Kidney epithelial cell (primary cell): ENCODE data around the gene COLEC12. TPM values are rescaled to one million over a fixed set of nuclear protein-coding genes. Genes with fewer than 3 reads are reported as not detected.

Source experiments
- DNase-seq: peaks from one replicate; pipeline ENCODE4 v3.0.0-alpha.2; 2010; ENCODE audit warnings: low read depth
- H3K27me3 ChIP-seq: 2 replicates; pipeline ENCODE4 v1.6.0; 2011; ENCODE audit warnings: low read length; ENCODE audit not compliant: control insufficient read depth, insufficient read depth
- H3K36me3 ChIP-seq: 2 replicates; pipeline ENCODE4 v1.5.1; 2011; ENCODE audit warnings: low read length; ENCODE audit not compliant: control insufficient read depth, insufficient read depth
- H3K4me3 ChIP-seq: 2 replicates; pipeline ENCODE4 v1.5.1; 2011; ENCODE audit warnings: low read depth, mild to moderate bottlenecking, control low read depth, low read length
- total RNA-seq: library from RNA; depleted of rRNA; stranded (reverse); fragments of >200 nt; gene quantifications from 2 replicates; pipeline ENCODE4 v1.2.3, GENCODE V29; 2015
- TF ChIP-seq, protein P1 (sequence below): IDR thresholded peaks from 2 replicates; pipeline ENCODE4 v1.5.1; 2011; ENCODE audit warnings: mild to moderate bottlenecking, moderate library complexity, low read length, control low read depth, inconsistent platforms; ENCODE audit not compliant: insufficient read depth, poor library complexity, severe bottlenecking

The COLEC12 gene
- total RNA-seq, 1 donor from 2014 or later = 1.2 TPM

DNA sequence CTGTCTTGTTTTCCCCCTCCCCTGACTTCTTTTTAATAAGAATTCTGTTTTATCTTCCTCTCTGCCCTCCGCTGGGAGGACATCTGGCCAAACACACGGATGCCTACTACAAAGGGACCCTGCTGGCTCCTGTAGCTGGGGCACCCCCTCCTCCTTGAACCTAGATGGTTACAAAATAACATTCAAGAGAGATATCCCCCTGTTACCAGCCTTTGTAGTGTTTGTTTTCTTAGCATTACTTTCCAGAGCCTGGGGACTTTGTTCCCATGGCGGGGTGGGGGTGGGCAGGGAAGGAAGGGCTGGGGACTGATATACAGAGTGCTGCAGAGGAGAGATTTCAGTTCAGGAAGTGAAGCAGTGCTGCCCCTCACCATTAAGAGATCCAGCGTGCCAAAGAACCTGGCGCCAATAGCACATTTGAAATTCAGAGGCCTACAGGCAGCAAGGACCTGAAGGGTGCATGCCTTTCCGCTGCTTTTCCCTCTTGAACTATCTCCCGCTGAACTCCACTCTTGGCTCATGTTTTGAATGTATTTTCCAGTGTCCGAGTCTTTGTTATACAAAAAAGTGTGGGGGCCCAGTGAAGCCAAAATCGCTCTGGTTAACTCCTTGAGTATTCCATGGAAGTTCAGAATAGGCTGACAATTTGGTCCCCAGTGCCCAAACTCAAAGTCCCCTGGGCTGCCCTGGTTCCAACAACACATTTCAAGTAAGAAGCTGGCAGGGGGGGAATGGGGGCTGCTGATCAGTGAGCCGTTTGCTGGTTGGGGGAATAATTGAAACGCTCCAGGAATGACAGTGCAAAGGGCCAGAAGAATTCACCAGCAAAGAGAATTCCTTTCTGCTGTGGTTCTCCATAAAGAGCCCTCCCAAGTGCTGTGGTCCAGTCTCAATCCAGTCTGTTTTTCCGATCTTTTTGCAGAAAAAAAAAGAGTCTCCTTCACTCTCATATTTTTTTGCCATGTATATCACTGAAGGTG, 137.9 kb downstream of the COLEC12 start:
- H3K36me3 ChIP-seq = no peaks in the 10 kb centered on the region
- no peak overlapping the region for H3K4me3 ChIP-seq
- H3K27me3 ChIP-seq = no peaks in the 10 kb centered on the region
- TF ChIP-seq, protein P1, sequence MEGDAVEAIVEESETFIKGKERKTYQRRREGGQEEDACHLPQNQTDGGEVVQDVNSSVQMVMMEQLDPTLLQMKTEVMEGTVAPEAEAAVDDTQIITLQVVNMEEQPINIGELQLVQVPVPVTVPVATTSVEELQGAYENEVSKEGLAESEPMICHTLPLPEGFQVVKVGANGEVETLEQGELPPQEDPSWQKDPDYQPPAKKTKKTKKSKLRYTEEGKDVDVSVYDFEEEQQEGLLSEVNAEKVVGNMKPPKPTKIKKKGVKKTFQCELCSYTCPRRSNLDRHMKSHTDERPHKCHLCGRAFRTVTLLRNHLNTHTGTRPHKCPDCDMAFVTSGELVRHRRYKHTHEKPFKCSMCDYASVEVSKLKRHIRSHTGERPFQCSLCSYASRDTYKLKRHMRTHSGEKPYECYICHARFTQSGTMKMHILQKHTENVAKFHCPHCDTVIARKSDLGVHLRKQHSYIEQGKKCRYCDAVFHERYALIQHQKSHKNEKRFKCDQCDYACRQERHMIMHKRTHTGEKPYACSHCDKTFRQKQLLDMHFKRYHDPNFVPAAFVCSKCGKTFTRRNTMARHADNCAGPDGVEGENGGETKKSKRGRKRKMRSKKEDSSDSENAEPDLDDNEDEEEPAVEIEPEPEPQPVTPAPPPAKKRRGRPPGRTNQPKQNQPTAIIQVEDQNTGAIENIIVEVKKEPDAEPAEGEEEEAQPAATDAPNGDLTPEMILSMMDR = no peak
- no peak for DNase-seq

DNA sequence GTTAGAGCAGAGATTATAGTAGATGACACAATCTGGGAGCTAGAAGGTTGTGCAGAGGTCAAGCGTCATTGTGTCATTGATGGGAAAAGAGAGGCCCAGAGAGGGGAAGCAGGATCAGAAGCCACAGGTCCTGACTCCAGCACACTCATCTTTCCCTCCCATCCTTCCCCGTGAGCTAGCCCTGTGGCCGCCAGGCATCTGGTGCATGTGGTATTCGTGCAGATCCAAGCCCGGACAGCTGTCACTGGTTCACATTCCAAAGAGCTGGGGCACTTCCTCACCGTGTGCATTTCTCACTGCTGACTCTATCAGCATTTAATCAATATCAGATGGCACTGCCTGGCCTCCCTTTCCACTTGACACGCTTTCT, 138.6 kb downstream of the COLEC12 start:
- TF ChIP-seq, protein P1 = no peak
- DNase-seq = no peak
- H3K4me3 ChIP-seq = no peak overlapping the region
- H3K36me3 ChIP-seq = no peaks in the 10 kb centered on the region
- H3K27me3 ChIP-seq = no peaks in the 10 kb centered on the region

DNA sequence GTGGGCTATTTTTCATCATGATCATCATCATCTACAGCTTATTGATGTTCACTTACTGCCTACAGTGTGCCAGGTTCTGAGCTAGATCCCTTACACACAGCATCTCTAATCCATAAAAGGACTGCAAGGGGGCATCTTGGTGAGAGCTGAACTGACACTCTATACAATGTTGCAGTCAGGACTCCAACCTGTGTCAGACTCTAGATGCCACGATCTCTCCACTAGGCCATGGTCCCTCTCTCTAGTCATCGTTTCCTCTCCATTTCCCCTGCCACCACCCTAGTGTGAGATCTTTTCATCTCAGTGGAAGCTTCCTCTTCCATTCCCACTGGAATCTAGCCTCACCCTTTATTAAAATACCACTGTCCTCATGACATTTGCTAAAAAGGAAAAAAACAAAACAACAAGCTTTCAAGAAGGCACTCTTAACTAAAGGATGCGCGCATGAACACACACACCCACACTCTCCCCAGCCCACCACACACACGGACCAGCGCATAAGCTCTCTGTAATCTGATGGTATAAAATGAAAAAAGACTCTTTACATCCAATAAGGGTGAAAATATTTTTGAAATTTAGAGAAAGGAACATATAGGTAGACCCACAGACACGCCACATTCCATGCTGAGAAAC, 139.3 kb downstream of the COLEC12 start:
- no peaks in the 10 kb centered on the region for H3K27me3 ChIP-seq
- TF ChIP-seq, protein P1 = no peak

DNA sequence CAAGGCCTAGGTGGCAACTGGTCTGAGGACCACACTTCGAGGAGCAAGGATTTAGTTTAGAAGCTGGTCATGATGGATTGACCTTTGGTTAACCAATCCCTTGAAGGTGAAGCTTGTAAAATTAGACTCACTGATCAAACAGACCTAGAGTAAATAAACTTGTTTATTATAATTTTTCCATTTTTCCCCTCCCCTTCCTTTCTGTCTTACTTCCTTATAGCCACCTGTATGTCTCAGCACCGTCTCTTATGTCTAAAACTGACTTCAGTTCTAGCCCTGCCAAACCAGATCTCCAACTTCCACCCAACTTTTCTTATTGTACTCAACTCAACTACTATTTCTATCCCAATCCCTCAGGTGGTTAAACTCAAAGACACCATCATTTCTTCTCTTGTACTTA, 139.8 kb downstream of the COLEC12 start:
- Histone ChIP-seq H3K36me3 (no peaks in the 10 kb centered on the region), H3K27me3 (no peaks in the 10 kb centered on the region), H3K4me3 (no peak overlapping the region)
- DNase-seq = no peak
- TF ChIP-seq, protein P1 = no peak

More for the DNA sequence above, 139.3 kb downstream of the COLEC12 start:
- no peak for DNase-seq
- Histone ChIP-seq H3K4me3 (no peak overlapping the region), H3K36me3 (no peaks in the 10 kb centered on the region)

DNA sequence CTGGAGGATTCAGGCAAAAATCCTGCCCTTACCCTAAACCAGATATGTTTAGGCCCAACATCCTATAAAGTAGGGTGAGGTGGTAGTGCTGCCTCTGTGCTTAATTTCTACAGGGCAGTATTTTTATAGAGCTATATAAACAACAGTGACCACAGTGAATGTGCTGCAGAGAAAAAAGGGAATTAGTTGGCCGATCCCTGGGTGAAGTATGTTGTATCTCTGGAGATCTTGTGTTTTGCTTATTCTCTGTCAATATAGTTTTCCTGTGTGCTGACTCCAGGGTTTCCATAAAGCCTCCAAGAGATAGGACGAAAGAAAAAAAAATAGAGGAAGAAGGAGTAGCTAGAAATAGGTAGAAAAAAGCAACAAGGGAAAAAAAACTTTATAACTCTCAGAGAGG, 143.7 kb downstream of the COLEC12 start:
- H3K27me3 ChIP-seq = no peaks in the 10 kb centered on the region
- TF ChIP-seq, protein P1 = no peak
- no peak for DNase-seq
- no peak overlapping the region for H3K4me3 ChIP-seq
- no peaks in the 10 kb centered on the region for H3K36me3 ChIP-seq
